Measurements from ENCODE around the gene SLC44A4. TPM values are rescaled to one million over a fixed set of nuclear protein-coding genes. Genes with fewer than 3 reads are reported as not detected.

SLC44A4 gene
- total and polyA plus RNA-seq, 9 of the 15 experiments (the other 6 are each of a cell fraction or from before 2014, with no cell fraction given), result 7.9 to 18.6 (median 11.2) TPM

- TF ChIP-seq, protein P1, sequence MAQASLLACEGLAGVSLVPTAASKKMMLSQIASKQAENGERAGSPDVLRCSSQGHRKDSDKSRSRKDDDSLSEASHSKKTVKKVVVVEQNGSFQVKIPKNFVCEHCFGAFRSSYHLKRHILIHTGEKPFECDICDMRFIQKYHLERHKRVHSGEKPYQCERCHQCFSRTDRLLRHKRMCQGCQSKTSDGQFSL (CRISPR knock-in tag; IDR thresholded peaks at IDR 0.05), result 0 out of 2 replicates have a peak, but pooled peaks have one; percentile 32
- TF ChIP-seq, protein P1 (tag; IDR thresholded peaks at IDR 0.05), result no peak
- TF ChIP-seq, protein P2, sequence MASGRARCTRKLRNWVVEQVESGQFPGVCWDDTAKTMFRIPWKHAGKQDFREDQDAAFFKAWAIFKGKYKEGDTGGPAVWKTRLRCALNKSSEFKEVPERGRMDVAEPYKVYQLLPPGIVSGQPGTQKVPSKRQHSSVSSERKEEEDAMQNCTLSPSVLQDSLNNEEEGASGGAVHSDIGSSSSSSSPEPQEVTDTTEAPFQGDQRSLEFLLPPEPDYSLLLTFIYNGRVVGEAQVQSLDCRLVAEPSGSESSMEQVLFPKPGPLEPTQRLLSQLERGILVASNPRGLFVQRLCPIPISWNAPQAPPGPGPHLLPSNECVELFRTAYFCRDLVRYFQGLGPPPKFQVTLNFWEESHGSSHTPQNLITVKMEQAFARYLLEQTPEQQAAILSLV (tag; IDR thresholded peaks at IDR 0.05), result 0 out of 2 replicates have a peak, but pooled peaks have one; percentile 44
- TF ChIP-seq, protein P3, sequence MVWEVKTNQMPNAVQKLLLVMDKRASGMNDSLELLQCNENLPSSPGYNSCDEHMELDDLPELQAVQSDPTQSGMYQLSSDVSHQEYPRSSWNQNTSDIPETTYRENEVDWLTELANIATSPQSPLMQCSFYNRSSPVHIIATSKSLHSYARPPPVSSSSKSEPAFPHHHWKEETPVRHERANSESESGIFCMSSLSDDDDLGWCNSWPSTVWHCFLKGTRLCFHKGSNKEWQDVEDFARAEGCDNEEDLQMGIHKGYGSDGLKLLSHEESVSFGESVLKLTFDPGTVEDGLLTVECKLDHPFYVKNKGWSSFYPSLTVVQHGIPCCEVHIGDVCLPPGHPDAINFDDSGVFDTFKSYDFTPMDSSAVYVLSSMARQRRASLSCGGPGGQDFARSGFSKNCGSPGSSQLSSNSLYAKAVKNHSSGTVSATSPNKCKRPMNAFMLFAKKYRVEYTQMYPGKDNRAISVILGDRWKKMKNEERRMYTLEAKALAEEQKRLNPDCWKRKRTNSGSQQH (CRISPR knock-in tag; IDR thresholded peaks at IDR 0.05), result 0 out of 2 replicates have a peak, but pooled peaks have one; percentile 6
- TF ChIP-seq NCOA1 (IDR thresholded peaks at IDR 0.05; ENCODE audit: low read depth) (0 out of 2 replicates have a peak, but pooled peaks have one; percentile 6), SMARCB1 (IDR thresholded peaks at IDR 0.05; ENCODE audit: insufficient read length, low read depth) (no peak), ZNF263 (CRISPR knock-in tag; IDR thresholded peaks at IDR 0.05; ENCODE audit: borderline replicate concordance) (0 out of 2 replicates have a peak, but pooled peaks have one; percentile 33), PHB2 (IDR thresholded peaks at IDR 0.05; ENCODE audit: low read depth) (0 out of 2 replicates have a peak, but pooled peaks have one; percentile 5), ADNP (tag; IDR thresholded peaks at IDR 0.05) (no peak)
- TF ChIP-seq, protein P4, sequence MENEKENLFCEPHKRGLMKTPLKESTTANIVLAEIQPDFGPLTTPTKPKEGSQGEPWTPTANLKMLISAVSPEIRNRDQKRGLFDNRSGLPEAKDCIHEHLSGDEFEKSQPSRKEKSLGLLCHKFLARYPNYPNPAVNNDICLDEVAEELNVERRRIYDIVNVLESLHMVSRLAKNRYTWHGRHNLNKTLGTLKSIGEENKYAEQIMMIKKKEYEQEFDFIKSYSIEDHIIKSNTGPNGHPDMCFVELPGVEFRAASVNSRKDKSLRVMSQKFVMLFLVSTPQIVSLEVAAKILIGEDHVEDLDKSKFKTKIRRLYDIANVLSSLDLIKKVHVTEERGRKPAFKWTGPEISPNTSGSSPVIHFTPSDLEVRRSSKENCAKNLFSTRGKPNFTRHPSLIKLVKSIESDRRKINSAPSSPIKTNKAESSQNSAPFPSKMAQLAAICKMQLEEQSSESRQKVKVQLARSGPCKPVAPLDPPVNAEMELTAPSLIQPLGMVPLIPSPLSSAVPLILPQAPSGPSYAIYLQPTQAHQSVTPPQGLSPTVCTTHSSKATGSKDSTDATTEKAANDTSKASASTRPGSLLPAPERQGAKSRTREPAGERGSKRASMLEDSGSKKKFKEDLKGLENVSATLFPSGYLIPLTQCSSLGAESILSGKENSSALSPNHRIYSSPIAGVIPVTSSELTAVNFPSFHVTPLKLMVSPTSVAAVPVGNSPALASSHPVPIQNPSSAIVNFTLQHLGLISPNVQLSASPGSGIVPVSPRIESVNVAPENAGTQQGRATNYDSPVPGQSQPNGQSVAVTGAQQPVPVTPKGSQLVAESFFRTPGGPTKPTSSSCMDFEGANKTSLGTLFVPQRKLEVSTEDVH (IDR thresholded peaks at IDR 0.05; ENCODE audit: low read depth, partially characterized antibody), result peak; percentile 18
- TF ChIP-seq, protein P5, sequence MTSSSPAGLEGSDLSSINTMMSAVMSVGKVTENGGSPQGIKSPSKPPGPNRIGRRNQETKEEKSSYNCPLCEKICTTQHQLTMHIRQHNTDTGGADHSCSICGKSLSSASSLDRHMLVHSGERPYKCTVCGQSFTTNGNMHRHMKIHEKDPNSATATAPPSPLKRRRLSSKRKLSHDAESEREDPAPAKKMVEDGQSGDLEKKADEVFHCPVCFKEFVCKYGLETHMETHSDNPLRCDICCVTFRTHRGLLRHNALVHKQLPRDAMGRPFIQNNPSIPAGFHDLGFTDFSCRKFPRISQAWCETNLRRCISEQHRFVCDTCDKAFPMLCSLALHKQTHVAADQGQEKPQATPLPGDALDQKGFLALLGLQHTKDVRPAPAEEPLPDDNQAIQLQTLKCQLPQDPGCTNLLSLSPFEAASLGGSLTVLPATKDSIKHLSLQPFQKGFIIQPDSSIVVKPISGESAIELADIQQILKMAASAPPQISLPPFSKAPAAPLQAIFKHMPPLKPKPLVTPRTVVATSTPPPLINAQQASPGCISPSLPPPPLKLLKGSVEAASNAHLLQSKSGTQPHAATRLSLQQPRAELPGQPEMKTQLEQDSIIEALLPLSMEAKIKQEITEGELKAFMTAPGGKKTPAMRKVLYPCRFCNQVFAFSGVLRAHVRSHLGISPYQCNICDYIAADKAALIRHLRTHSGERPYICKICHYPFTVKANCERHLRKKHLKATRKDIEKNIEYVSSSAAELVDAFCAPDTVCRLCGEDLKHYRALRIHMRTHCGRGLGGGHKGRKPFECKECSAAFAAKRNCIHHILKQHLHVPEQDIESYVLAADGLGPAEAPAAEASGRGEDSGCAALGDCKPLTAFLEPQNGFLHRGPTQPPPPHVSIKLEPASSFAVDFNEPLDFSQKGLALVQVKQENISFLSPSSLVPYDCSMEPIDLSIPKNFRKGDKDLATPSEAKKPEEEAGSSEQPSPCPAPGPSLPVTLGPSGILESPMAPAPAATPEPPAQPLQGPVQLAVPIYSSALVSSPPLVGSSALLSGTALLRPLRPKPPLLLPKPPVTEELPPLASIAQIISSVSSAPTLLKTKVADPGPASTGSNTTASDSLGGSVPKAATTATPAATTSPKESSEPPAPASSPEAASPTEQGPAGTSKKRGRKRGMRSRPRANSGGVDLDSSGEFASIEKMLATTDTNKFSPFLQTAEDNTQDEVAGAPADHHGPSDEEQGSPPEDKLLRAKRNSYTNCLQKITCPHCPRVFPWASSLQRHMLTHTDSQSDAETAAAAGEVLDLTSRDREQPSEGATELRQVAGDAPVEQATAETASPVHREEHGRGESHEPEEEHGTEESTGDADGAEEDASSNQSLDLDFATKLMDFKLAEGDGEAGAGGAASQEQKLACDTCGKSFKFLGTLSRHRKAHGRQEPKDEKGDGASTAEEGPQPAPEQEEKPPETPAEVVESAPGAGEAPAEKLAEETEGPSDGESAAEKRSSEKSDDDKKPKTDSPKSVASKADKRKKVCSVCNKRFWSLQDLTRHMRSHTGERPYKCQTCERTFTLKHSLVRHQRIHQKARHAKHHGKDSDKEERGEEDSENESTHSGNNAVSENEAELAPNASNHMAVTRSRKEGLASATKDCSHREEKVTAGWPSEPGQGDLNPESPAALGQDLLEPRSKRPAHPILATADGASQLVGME (CRISPR knock-in tag; IDR thresholded peaks at IDR 0.05), result no peak
Observed at GRCh38 chr6:31836474-31837368, 42.1 kb downstream of the SLC44A4 start (continued).
